ENCODE results near the gene ATXN3.
A peak's percentile ranks its signal among the peaks of the same experiment; 100 is the strongest.

- TF ChIP-seq, protein P1, sequence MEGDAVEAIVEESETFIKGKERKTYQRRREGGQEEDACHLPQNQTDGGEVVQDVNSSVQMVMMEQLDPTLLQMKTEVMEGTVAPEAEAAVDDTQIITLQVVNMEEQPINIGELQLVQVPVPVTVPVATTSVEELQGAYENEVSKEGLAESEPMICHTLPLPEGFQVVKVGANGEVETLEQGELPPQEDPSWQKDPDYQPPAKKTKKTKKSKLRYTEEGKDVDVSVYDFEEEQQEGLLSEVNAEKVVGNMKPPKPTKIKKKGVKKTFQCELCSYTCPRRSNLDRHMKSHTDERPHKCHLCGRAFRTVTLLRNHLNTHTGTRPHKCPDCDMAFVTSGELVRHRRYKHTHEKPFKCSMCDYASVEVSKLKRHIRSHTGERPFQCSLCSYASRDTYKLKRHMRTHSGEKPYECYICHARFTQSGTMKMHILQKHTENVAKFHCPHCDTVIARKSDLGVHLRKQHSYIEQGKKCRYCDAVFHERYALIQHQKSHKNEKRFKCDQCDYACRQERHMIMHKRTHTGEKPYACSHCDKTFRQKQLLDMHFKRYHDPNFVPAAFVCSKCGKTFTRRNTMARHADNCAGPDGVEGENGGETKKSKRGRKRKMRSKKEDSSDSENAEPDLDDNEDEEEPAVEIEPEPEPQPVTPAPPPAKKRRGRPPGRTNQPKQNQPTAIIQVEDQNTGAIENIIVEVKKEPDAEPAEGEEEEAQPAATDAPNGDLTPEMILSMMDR (IDR thresholded peaks at IDR 0.05), result 0 out of 2 replicates have a peak, but pooled peaks have one; percentile 22
- TF ChIP-seq, protein P2, sequence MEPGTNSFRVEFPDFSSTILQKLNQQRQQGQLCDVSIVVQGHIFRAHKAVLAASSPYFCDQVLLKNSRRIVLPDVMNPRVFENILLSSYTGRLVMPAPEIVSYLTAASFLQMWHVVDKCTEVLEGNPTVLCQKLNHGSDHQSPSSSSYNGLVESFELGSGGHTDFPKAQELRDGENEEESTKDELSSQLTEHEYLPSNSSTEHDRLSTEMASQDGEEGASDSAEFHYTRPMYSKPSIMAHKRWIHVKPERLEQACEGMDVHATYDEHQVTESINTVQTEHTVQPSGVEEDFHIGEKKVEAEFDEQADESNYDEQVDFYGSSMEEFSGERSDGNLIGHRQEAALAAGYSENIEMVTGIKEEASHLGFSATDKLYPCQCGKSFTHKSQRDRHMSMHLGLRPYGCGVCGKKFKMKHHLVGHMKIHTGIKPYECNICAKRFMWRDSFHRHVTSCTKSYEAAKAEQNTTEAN (CRISPR knock-in tag; IDR thresholded peaks at IDR 0.05), result no peak
- TF ChIP-seq STAT6 (CRISPR knock-in tag; conservative IDR thresholded peaks at IDR 0.05; ENCODE audit: low read depth), result no peak
- TF ChIP-seq, protein P3, sequence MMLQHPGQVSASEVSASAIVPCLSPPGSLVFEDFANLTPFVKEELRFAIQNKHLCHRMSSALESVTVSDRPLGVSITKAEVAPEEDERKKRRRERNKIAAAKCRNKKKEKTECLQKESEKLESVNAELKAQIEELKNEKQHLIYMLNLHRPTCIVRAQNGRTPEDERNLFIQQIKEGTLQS (CRISPR knock-in tag; conservative IDR thresholded peaks at IDR 0.05), result no peak
- no peak for TF ChIP-seq NR1H2 (CRISPR knock-in tag; IDR thresholded peaks at IDR 0.05)
- TF ChIP-seq NR2C2 (CRISPR knock-in tag; IDR thresholded peaks at IDR 0.05), result no peak
- TF ChIP-seq, protein P4, sequence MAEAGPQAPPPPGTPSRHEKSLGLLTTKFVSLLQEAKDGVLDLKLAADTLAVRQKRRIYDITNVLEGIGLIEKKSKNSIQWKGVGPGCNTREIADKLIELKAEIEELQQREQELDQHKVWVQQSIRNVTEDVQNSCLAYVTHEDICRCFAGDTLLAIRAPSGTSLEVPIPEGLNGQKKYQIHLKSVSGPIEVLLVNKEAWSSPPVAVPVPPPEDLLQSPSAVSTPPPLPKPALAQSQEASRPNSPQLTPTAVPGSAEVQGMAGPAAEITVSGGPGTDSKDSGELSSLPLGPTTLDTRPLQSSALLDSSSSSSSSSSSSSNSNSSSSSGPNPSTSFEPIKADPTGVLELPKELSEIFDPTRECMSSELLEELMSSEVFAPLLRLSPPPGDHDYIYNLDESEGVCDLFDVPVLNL (CRISPR knock-in tag; IDR thresholded peaks at IDR 0.05; ENCODE audit: borderline replicate concordance, low read depth), result no peak
- TF ChIP-seq SMAD3 (CRISPR knock-in tag; IDR thresholded peaks at IDR 0.05; ENCODE audit: borderline replicate concordance), result no peak
Observed at GRCh38 chr14:92106143-92106926, at the start of gene ATXN3.
